Measurements from ENCODE around the gene ADPRH.
"Not testable (repeated sequence)": the region's sequence is repeated elsewhere in the genome, so short reads cannot be mapped to it uniquely, and the experiment has no call there.

The ADPRH gene

GRCh38 chr3:119560160-119560559 lies 19.1 kb upstream of the ADPRH start:
- no peak for DNase-seq

GRCh38 chr3:119562307-119562961 lies 16.9 kb upstream of the ADPRH start:
- DNase-seq: peak; percentile 70

GRCh38 chr3:119563334-119563733 lies 16.0 kb upstream of the ADPRH start:
- not testable (repeated sequence) for DNase-seq

- no peak for DNase-seq
Measured at GRCh38 chr3:119569156-119569555, 10.1 kb upstream of the ADPRH start.

GRCh38 chr3:119570229-119570628 lies 9.1 kb upstream of the ADPRH start:
- peak; percentile 96 for DNase-seq

- no peak for DNase-seq
Measured at GRCh38 chr3:119571230-119571629, 8.1 kb upstream of the ADPRH start.

- no peak for DNase-seq
Measured at GRCh38 chr3:119571688-119572087, 7.6 kb upstream of the ADPRH start.

- no peak for DNase-seq
Measured at GRCh38 chr3:119575507-119575906, 3.8 kb upstream of the ADPRH start.

GRCh38 chr3:119580067-119580760 lies 922 bp downstream of the ADPRH start:
- peak; percentile 76 for DNase-seq

- DNase-seq: no peak
Measured at GRCh38 chr3:119582178-119582577, 2.9 kb downstream of the ADPRH start.

GRCh38 chr3:119585208-119585607 lies 5.9 kb downstream of the ADPRH start:
- DNase-seq: no peak

GRCh38 chr3:119585856-119586570 lies 6.7 kb downstream of the ADPRH start:
- DNase-seq: peak; percentile 62

- DNase-seq: peak; percentile 43
Measured at GRCh38 chr3:119586733-119587172, 7.5 kb downstream of the ADPRH start.

GRCh38 chr3:119588112-119588511 lies 8.8 kb downstream of the ADPRH start:
- DNase-seq: peak; percentile 93

- DNase-seq: no peak
Measured at GRCh38 chr3:119589102-119589773, 9.9 kb downstream of the ADPRH start.

GRCh38 chr3:119590706-119591105 lies 11.4 kb downstream of the ADPRH start:
- no peak for DNase-seq

- no peak for DNase-seq
Measured at GRCh38 chr3:119592861-119593260, 13.6 kb downstream of the ADPRH start.

GRCh38 chr3:119594066-119594465 lies 14.8 kb downstream of the ADPRH start:
- no peak for DNase-seq

GRCh38 chr3:119594929-119595328 lies 15.6 kb downstream of the ADPRH start:
- DNase-seq: not testable (repeated sequence)

- no peak for DNase-seq
Measured at GRCh38 chr3:119595639-119596334, 16.5 kb downstream of the ADPRH start.

- peak; percentile 18 for DNase-seq
Measured at GRCh38 chr3:119596398-119596797, 17.1 kb downstream of the ADPRH start.

GRCh38 chr3:119597548-119598288 lies 18.4 kb downstream of the ADPRH start, which contains the start of gene PLA1A:
Gene PLA1A, plus strand, starts transcription at chr3:119597885. Its CDS starts 29 bp downstream, at chr3:119597914.
- no peak for DNase-seq

Data from MV-4-11 (cell line).